Measurements from ENCODE around the gene MINDY2.

Gene MINDY2

DNA sequence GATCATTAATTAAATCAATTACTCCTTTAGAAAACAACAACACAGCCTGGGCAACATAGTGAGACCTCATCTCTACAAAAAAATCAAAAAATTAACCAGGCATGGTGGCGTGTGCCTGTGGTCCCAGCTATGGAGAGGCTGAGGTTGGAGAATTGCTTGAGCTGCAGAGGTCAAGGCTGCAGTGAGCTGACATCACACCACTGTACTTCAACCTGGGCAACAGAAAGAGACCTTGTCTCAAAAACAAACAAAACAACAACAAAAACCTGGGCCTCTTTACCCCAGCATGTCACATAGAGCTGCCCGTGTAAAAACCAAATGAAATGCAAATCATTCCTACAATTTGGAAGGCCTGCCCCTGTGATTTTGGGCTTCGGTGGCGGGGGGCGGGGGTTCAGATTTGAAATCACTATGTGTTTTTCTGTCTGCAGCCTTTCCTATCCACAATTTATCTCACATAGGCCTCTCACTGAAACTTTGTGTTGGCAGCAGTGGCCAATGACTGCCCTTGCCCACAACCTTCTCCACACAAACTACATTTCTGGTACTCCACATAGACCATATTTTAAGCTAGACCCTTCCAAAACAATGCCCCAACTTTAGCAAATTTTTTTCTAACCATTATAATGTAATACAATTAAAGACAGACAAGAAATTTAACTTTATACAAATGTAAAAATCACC, 28.1 kb upstream of the MINDY2 start:
- DNase-seq (ENCODE audit: low spot score in 2 of 2), result no peak
- Mint-ChIP-seq H3K4me3 (no peak overlapping the region), H3K9me3 (no peaks in the 10 kb centered on the region), H3K27me3 (no peaks in the 10 kb centered on the region), H3K36me3 (peaks cover 3% of the 10 kb centered on the region), H3K27ac (no peak overlapping the region), H3K4me1 (peaks cover 35% of the 10 kb centered on the region)
- no peak for ATAC-seq (ENCODE audit: low read depth)

- Mint-ChIP-seq H3K4me3 (no peak overlapping the region), H3K9me3 (no peaks in the 10 kb centered on the region), H3K4me1 (peaks cover 32% of the 10 kb centered on the region), H3K36me3 (peaks cover 6% of the 10 kb centered on the region), H3K27me3 (no peaks in the 10 kb centered on the region), H3K27ac (no peak overlapping the region)
- DNase-seq (ENCODE audit: low spot score in 2 of 2) (no peak), ATAC-seq (ENCODE audit: low read depth) (no peak)
Observed at GRCh38 chr15:58746174-58746573, 24.9 kb upstream of the MINDY2 start.

DNA sequence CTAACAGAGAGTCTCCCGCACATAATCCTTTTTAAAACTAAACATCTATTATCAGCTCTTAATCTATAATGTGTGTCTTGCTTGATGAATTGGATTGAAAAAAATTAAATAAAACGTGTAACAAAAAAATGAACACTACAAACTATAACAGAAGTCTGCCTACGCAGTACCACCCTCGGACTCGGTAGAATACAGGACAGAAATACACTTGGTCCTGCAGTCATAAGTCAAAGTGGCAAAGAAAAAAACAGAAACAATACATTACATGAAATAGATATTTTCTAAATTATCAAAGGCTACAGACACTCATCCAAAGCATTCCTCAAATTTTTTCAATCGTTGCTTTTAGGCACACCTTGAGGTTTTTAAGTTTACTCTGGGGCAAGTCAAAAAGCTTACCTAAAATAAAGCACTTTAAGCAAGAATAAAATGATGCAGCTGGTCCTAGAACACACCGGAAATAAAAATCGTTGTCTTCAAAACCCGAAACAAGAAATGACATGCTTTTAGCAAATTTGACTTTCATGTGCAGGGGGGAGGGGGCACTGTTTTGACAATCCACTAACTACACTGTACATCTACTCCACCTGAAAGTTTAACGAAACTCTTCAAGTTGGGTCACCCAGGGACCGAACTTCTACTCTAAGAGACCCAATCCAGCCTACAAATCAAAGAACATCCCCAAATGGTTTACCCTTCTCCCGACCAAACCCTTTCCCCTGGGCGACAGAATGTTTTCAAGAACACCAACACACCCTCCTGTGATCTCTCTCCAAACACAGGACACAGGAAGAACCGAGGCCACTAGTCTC, 22.9 kb upstream of the MINDY2 start:
- Mint-ChIP-seq H3K4me1 (peaks cover 17% of the 10 kb centered on the region), H3K27me3 (no peaks in the 10 kb centered on the region), H3K9me3 (no peaks in the 10 kb centered on the region), H3K27ac (peak overlapping the region; percentile 90), H3K36me3 (peaks cover 6% of the 10 kb centered on the region), H3K4me3 (peak overlapping the region; percentile 98)
- ATAC-seq (ENCODE audit: low read depth), result no peak
- peak in 1 of 2 donors; percentile 7 for DNase-seq (ENCODE audit: low spot score in 2 of 2)

DNA sequence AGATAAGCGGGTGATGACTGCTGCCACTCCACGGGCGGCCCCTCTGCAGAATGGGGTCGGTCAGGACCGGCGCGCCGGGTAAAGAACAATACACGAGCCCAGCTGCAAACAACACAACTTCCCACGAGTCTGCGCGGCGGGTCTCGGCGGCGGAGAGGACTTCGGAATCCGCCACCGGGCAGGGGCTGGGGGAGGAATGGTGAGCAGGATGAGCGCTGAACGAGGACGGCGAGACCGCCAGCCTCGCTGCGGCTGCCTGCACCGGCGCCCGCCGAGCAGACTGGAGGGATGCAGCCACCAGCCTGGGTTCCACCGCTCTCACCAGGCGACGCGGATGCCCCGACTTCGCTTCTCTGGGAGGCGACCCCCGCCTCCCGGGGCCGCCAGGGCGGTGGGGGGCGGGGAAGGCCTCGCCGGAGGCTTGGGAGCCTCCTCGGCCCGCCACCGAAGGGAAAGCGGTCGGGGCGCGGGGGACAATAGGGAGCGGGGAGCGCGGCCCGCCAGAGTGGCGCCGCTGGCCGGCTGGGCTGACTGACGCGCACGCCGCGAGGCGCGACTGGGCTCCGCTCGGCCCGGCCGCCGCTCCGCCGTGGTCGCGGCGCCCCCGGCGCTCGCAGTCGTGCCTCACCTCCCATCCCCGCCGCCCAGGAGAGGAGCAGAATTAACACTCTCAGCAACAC, 22.1 kb upstream of the MINDY2 start:
- no peaks in the 10 kb centered on the region for H3K9me3 Mint-ChIP-seq
- DNase-seq (ENCODE audit: low spot score in 2 of 2), result peak in 1 of 2 donors; percentile 20
- H3K27me3 Mint-ChIP-seq, result no peaks in the 10 kb centered on the region
- ATAC-seq (ENCODE audit: low read depth), result peak; percentile 27
- H3K4me3 Mint-ChIP-seq, result peak overlapping the region; percentile 98
- H3K4me1 Mint-ChIP-seq, result peaks cover 16% of the 10 kb centered on the region
- peaks cover 4% of the 10 kb centered on the region for H3K36me3 Mint-ChIP-seq
- peak overlapping the region; percentile 95 for H3K27ac Mint-ChIP-seq

DNA sequence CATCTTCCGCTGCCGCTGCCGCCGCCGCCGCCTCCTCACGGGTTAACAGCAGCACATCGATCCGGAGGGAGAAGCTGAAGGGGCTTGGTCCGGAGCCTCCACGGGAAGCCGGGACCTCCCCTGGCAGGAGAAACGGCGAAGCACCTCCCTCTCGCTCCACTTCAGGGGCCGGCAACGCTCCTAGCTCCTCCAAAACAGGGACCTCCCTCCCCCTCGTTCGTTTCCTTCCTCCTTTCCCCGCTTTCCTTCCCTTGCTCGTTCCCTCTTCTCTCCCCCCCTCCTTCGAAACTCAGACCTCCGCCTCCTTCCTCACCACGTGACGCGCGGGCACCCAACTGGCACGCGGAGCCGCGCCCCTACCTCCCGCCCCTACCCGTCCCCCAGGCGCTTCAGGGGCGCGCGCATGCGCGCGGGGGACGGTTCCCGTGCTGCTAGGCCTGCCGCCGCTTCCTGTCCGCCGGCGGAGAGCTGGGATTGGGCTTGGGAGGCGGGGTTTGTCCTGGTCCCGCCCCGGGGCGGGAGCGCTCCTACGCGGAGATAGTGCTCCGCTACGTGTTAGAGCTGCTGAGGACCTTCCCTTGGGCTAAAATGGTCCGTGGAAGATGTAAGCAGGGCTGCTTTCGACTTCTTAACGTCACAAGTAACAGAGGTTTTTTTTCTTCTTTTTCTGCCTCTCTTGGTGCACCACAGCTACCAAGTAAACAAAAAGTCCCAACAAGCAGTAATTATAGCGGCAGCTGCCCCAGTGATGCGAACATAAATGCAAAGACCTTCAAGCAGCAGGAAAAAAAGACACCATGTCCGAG, 21.4 kb upstream of the MINDY2 start, which contains the start of gene ADAM10:
Gene ADAM10 (minus strand): TSS at position 176 of the 806 bp plus-strand sequence. CDS start 173 bp downstream, at position 3.
- H3K27me3 Mint-ChIP-seq, result no peaks in the 10 kb centered on the region
- H3K4me3 Mint-ChIP-seq, result peak within 1 kb of the TSS; percentile 98
- H3K4me1 Mint-ChIP-seq, result peaks cover 15% of the 10 kb centered on the region
- H3K27ac Mint-ChIP-seq, result peak within 1 kb of the TSS; percentile 95
- DNase-seq (ENCODE audit: low spot score in 2 of 2) (peak; percentile 88 to 89), ATAC-seq (ENCODE audit: low read depth) (peak; percentile 87)
- peaks cover 4% of the 10 kb centered on the region for H3K36me3 Mint-ChIP-seq
- H3K9me3 Mint-ChIP-seq, result no peaks in the 10 kb centered on the region

DNA sequence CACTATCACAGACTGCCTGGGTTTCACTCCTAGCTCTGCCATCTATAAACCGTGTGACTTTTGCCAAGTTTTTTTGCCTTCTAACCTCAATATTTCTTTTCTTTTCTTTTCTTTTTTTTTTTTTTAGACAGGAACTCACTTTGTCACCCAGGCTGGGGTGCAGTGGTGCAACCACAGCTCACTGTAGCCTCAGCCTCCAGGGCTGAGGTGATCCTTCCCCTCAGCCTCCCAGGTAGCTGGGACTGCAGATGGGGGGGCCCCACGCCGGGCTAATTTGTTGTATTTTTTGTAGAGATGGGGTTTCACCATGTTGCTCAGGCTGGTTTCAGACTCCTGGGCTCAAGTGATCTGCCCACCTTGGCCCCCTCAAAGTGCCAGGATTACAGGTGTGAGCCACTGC, 18.4 kb upstream of the MINDY2 start:
- no peak overlapping the region for H3K27ac Mint-ChIP-seq
- no peaks in the 10 kb centered on the region for H3K9me3 Mint-ChIP-seq
- H3K4me1 Mint-ChIP-seq, result peaks cover 11% of the 10 kb centered on the region
- ATAC-seq (ENCODE audit: low read depth) (no peak), DNase-seq (ENCODE audit: low spot score in 2 of 2) (no peak)
- H3K36me3 Mint-ChIP-seq, result peaks cover 2% of the 10 kb centered on the region
- no peaks in the 10 kb centered on the region for H3K27me3 Mint-ChIP-seq
- H3K4me3 Mint-ChIP-seq, result no peak overlapping the region

- Mint-ChIP-seq H3K27ac (no peak overlapping the region), H3K4me3 (no peak overlapping the region), H3K4me1 (peaks cover 3% of the 10 kb centered on the region), H3K27me3 (no peaks in the 10 kb centered on the region), H3K36me3 (no peaks in the 10 kb centered on the region), H3K9me3 (no peaks in the 10 kb centered on the region)
- ATAC-seq (ENCODE audit: low read depth), result no peak
- no peak for DNase-seq (ENCODE audit: low spot score in 2 of 2)
Observed at GRCh38 chr15:58755350-58755749, 15.8 kb upstream of the MINDY2 start.

DNA sequence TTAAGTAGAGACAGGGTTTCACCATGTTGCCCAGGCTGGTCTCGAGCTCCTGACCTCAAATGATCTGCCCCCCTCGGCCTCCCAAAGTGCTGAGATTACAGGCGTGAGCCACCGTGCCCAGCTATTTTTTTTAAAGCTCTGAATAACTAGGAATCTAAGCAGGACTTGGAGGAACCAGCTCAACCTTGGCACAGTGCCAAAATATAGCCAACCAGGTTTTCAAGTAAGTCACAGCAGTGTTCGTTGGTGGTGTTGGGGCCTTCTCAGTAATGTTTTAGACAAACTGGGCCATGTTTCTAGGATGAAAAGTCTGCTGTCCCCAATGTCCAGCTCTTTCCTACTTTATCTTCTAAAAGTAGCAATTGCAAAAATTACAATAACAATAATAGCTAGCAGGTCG, 15.1 kb upstream of the MINDY2 start:
- Mint-ChIP-seq H3K27ac (no peak overlapping the region), H3K9me3 (no peaks in the 10 kb centered on the region), H3K27me3 (no peaks in the 10 kb centered on the region), H3K4me3 (no peak overlapping the region), H3K36me3 (no peaks in the 10 kb centered on the region), H3K4me1 (no peaks in the 10 kb centered on the region)
- ATAC-seq (ENCODE audit: low read depth), result no peak
- DNase-seq (ENCODE audit: low spot score in 2 of 2), result no peak

- no peaks in the 10 kb centered on the region for H3K27me3 Mint-ChIP-seq
- no peak overlapping the region for H3K4me3 Mint-ChIP-seq
- no peaks in the 10 kb centered on the region for H3K36me3 Mint-ChIP-seq
- ATAC-seq (ENCODE audit: low read depth) (no peak), DNase-seq (ENCODE audit: low spot score in 2 of 2) (no peak)
- no peaks in the 10 kb centered on the region for H3K9me3 Mint-ChIP-seq
- no peaks in the 10 kb centered on the region for H3K4me1 Mint-ChIP-seq
- no peak overlapping the region for H3K27ac Mint-ChIP-seq
Observed at GRCh38 chr15:58758141-58758540, 13.0 kb upstream of the MINDY2 start.

GRCh38 chr15:58760385-58761009, 10.6 kb upstream of the MINDY2 start:
- H3K27ac Mint-ChIP-seq, result no peak overlapping the region
- peaks cover 3% of the 10 kb centered on the region for H3K9me3 Mint-ChIP-seq
- H3K27me3 Mint-ChIP-seq, result no peaks in the 10 kb centered on the region
- no peak for ATAC-seq (ENCODE audit: low read depth)
- no peak overlapping the region for H3K4me3 Mint-ChIP-seq
- no peaks in the 10 kb centered on the region for H3K36me3 Mint-ChIP-seq
- no peak for DNase-seq (ENCODE audit: low spot score in 2 of 2)
- H3K4me1 Mint-ChIP-seq, result no peaks in the 10 kb centered on the region

DNA sequence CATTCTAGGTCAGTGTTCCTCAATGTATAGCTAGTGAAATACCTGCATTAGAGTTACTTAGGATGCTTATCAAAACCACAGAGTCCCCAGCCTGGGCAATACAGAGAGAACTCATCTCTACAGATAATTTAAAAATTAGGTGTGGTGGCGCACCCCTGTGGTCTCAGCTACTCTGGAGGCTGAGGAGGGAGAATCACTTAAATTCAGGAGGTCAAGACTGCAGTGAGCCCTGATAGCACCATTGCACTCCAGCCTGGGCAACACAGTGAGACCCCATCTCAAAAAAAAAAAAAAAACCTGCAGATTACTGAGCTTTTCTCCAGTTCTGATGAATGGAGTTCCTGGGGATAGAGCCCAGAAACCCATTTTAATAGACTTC, 10.1 kb upstream of the MINDY2 start:
- no peaks in the 10 kb centered on the region for H3K4me1 Mint-ChIP-seq
- ATAC-seq (ENCODE audit: low read depth), result no peak
- no peaks in the 10 kb centered on the region for H3K36me3 Mint-ChIP-seq
- H3K4me3 Mint-ChIP-seq, result no peak overlapping the region
- H3K27me3 Mint-ChIP-seq, result no peaks in the 10 kb centered on the region
- no peak for DNase-seq (ENCODE audit: low spot score in 2 of 2)
- H3K27ac Mint-ChIP-seq, result no peak overlapping the region
- peaks cover 3% of the 10 kb centered on the region for H3K9me3 Mint-ChIP-seq

GRCh38 chr15:58762285-58762684, 8.8 kb upstream of the MINDY2 start:
- Mint-ChIP-seq H3K27me3 (no peaks in the 10 kb centered on the region), H3K4me3 (no peak overlapping the region), H3K4me1 (no peaks in the 10 kb centered on the region), H3K9me3 (peaks cover 3% of the 10 kb centered on the region), H3K36me3 (no peaks in the 10 kb centered on the region), H3K27ac (no peak overlapping the region)
- ATAC-seq (ENCODE audit: low read depth) (no peak), DNase-seq (ENCODE audit: low spot score in 2 of 2) (no peak)

GRCh38 chr15:58762731-58763130, 8.4 kb upstream of the MINDY2 start:
- no peaks in the 10 kb centered on the region for H3K27me3 Mint-ChIP-seq
- DNase-seq (ENCODE audit: low spot score in 2 of 2) (no peak), ATAC-seq (ENCODE audit: low read depth) (no peak)
- H3K4me1 Mint-ChIP-seq, result no peaks in the 10 kb centered on the region
- H3K9me3 Mint-ChIP-seq, result peaks cover 3% of the 10 kb centered on the region
- H3K36me3 Mint-ChIP-seq, result no peaks in the 10 kb centered on the region
- H3K27ac Mint-ChIP-seq, result no peak overlapping the region
- H3K4me3 Mint-ChIP-seq, result no peak overlapping the region

Data from memory B cell (primary cell).